NCI-H128 (cell line): ENCODE measurements around the gene VAMP5.

Experiments
- DNase-seq: peaks from one replicate; lab custom pipeline; 2025; ENCODE audit not compliant: unreplicated experiment; lab: John Stamatoyannopoulos, UW

VAMP5 gene

GRCh38 chr2:85628658-85629057 lies 44.4 kb downstream of the VAMP5 start:
- DNase-seq = no peak

- DNase-seq = no peak
Observed at GRCh38 chr2:85631316-85631715, 47.1 kb downstream of the VAMP5 start.

GRCh38 chr2:85635011-85635410 lies 50.8 kb downstream of the VAMP5 start:
- no peak for DNase-seq

GRCh38 chr2:85635636-85636035 lies 51.4 kb downstream of the VAMP5 start:
- no peak for DNase-seq

GRCh38 chr2:85642725-85643124 lies 58.5 kb downstream of the VAMP5 start:
- no peak for DNase-seq
